ENCODE measurements around the gene ATP1B4.
"Not testable (repeated sequence)": the region's sequence is repeated elsewhere in the genome, so short reads cannot be mapped to it uniquely, and the experiment has no call there.

The ATP1B4 gene

DNA sequence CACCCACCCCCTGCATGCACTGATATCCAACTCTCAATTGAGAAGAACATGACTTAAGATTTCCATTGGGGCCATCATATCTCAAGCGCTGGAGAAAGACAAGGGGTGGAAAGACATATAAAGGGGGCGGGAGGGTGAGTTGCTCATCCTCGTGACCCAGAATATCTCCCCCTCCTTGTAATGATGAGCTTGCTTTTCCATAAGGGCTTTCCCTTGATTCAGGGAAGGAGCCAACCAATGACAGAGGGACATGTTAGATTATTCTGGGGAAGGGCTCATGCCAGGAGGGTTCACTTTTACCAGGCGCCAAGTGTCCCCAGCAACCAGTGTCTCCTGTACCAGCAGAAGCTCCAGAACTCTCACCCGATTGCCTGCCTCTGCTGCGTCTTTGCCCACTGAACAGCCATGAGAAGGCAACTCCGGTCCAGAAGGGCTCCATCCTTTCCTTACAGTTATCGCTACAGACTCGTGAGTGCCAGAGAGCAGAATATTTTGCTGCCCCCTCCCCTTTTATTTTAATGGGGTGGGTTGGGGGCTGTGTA lies at the start of gene ATP1B4:
ATP1B4 (plus strand) TSS at position 326 of the 542 bp plus-strand sequence; CDS start at position 406, 80 bp downstream.
- no peak for DNase-seq (ENCODE audit: extremely low read depth in 1 of 2, low read depth in 1 of 2)

DNA sequence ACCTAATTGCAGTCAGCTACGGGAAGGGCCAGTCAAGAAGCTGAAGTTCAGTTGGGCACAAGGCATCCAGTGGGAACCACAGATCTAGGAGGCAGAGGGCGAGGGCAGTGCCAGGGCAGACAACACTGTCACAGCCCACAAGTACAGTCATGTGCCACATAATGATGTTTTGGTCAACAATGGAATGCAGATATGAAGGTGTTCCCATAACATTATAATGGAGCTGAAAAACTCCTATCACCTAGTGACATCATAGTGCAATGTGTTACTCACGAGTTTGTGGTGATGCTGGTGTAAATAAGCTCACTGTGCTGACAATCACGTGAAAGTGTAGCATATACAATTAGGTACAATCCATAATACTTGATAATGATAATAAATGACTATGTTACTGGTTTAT lies 46.1 kb upstream of the ATP1B4 start:
- no peak for DNase-seq (ENCODE audit: extremely low read depth in 1 of 2, low read depth in 1 of 2)

DNA sequence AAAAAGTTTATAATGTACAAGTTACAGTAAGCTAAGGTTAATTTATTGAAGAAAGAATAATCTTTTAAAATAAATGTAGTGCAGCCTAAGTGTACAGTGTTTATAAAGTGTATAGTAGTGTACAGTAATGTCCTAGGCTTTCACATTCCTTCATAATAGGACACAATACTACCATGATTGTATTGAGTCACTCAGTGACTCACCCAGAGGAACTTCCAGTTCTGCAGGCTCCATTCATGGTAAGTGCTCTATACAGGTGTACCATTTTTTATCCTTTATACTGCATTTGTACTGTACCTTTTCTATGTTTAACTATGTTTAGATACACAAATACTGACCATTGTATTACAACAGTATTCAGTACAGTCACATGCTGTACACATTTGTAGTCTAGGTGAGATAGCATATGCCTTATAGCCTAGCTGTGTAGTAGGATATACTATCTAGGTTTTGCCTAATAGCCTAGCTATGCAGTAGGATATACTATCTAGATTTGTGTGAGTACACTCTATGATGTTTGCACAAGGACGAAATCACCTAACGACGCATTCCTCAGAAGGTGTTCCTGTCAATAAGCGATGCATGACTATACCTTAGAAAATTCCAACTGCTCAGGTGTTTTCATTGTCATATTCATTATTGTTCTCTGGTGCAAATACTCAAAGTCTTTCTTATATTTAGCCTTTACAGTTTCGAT lies 45.2 kb upstream of the ATP1B4 start:
- DNase-seq (ENCODE audit: extremely low read depth in 1 of 2, low read depth in 1 of 2) = no peak

DNA sequence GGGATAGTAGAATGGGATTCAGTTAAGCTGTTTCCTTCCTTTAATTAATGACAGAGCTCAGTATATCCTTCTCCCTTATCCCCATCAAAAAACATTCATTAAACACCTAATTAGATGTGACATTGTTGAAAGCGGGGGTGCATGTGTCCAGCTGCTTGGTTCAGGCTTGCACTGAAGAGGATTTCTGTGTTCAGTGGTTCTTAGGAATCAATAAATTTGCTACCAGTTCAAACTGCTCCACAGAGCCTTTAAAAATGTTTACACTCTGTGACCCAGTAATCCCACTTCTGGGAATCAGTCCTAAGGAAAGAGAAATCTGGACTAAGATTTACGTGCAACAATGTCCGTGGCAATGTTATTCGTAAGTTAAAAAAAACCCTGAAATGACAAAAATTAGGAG lies 43.5 kb upstream of the ATP1B4 start:
- DNase-seq (ENCODE audit: extremely low read depth in 1 of 2, low read depth in 1 of 2) = no peak

DNA sequence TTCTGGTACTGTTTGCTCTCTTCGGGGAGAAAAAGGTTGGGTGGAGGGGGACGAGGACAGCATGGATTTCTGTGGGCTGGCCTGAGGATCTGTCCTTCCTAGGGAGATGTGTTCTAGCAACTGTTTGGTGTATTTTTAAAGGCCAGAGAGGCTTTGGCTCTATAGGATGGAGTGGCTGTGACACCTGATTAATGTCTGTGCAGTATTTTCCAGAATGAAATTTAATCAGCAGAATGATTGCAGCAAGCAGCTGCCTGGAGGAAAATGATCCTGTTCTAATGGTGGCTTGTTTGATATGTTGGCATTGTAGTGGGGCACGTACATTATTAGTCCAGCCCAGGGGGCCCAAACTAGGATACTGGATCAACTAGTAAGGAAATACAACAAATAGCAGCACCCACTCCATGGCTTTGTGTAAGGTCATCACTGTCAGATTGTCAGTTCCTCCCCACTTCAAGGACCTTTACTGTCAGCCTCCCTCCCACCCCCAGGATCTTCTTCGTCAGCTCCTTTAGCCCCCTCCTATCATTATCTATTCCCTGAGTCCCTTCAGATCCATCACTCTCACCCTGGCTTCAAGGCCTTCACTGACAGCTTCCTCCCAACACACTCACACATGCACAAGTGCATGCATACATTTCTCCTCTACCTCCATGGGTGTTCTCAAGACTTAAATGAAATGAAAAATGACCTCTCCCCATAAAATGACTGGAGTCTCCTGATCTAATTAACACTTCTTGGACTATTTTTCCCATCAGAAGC lies 40.2 kb upstream of the ATP1B4 start:
- no peak for DNase-seq (ENCODE audit: extremely low read depth in 1 of 2, low read depth in 1 of 2)

DNA sequence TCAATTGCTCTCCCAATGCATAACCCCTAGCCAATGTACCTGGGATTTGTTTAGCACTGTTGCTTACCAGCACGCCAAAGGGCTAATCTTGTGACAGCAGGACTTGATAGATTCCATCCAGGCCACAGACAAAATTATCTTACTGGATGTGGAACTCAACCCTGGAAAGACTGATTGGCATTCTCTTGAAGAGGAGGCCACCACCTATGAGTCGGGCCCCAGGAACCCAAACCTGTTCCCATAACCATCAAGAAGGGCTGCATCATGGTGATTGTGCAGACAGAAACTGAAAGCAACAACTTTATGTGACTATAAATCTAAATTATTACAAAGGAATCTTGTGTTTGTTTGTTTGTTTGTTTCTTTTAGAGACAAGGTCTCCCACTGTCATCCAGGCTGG lies 30.8 kb upstream of the ATP1B4 start:
- no peak for DNase-seq (ENCODE audit: extremely low read depth in 1 of 2, low read depth in 1 of 2)

DNA sequence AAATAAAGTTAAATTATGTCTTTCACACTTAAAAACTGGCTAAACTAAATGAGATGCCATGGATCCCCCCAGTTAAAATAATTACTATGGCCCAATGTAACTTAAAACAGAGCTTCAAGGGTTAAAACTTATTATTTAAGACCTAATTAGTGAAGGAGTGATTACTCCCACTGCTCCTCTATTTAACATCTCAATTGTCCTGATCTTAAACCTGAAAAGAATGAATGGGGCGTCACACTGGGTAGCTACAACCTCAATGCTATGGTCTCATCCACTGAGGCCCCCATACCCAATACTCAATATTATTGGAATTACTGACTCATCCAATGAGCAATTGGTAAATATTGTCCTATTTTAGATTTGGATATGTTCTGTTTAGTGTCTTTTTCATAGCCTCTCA lies 29.5 kb upstream of the ATP1B4 start:
- DNase-seq (ENCODE audit: extremely low read depth in 1 of 2, low read depth in 1 of 2) = no peak

DNA sequence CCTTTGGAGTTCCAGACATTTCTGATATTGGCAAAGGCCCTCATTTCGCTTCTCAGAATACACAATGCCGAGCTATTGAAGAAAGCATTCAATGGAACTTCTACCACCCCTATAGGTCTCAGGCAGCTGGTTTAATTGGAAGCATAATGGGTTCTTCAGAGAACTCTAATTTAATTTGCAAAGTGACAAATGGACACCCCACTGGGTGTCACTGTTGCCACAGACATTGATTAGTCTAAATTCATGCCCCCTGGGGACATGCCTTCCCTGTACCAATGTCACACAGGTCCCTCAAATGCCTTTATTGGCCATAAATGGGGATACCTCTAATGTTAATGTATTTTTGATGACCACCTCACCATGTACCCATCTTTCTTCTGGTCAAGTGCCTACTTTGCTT lies 27.7 kb upstream of the ATP1B4 start:
- no peak for DNase-seq (ENCODE audit: extremely low read depth in 1 of 2, low read depth in 1 of 2)

DNA sequence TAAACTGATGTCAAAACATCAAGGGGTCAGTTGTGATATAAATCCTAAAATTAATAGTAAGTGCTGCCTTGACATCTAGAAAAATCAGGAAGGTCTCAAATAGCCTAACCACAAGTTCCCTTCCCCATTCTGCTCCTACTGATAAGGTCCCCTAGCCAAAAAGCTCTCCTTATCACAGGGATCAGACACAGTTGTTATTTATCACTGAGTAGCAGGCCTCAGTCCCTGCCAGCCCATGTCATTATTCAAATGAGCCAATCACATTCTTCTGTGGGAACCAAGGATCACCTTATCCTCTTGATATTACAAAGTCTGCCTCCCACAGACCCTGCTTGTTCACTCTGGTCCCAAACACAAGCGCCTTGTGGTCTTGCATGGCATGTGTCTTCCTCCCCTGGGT lies 27.3 kb upstream of the ATP1B4 start:
- DNase-seq (ENCODE audit: extremely low read depth in 1 of 2, low read depth in 1 of 2) = no peak

DNA sequence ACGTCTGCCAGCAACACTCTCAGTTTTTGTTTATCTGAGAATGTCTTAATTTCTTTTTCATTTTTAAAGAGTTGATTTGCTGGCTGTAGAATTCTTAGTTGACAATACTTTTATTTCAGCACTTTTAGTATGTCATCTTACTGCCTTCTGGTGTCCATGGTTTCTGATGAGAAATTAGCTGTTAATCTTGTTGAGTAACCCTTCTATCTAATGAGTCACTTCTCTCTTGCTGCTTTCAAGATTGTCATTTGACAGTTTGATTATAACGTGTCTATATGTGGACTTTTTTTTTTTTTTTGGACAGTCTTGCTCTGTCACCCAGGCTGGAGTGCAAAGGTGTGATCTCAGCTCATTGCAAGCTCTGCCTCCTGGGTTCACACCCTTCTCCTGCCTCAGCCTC lies 26.6 kb upstream of the ATP1B4 start:
- DNase-seq (ENCODE audit: extremely low read depth in 1 of 2, low read depth in 1 of 2) = no peak

DNA sequence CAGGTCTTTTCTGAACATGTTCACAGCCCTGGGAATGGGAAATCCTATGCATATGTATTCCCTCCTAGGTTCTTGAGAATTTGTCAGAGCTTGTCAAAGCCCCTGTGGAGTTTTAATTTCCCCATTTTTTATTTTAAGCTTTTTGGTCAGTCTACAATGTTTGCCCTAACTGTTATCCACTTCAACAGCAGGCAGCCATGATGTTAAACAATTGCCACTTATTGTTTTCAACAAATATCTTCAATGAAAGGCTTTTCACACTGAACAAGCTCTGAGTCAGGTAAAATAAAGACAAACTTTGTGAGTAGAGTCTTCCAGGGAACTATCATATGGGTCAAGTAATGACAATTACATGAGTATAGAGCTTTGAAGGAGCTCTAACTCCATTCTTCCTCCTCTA lies 25.0 kb upstream of the ATP1B4 start:
- no peak for DNase-seq (ENCODE audit: extremely low read depth in 1 of 2, low read depth in 1 of 2)

DNA sequence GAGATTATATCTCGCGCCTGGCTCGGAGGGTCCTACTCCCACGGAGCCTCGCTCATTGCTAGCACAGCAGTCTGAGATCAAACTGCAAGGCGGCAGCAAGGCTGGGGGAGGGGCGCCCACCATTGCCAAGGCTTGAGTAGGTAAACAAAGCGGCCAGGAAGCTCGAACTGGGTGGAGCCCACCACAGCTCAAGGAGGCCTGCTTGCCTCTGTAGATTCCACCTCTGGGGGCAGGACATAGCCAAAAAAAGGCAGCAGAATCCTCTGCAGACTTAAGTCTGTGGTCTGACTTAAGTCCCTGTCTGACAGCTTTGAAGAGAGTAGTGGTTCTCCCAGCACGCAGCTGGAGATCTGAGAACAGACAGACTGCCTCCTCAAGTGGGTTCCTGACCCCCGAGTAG lies 17.3 kb upstream of the ATP1B4 start:
- not testable (repeated sequence) for DNase-seq (ENCODE audit: extremely low read depth in 1 of 2, low read depth in 1 of 2)

DNA sequence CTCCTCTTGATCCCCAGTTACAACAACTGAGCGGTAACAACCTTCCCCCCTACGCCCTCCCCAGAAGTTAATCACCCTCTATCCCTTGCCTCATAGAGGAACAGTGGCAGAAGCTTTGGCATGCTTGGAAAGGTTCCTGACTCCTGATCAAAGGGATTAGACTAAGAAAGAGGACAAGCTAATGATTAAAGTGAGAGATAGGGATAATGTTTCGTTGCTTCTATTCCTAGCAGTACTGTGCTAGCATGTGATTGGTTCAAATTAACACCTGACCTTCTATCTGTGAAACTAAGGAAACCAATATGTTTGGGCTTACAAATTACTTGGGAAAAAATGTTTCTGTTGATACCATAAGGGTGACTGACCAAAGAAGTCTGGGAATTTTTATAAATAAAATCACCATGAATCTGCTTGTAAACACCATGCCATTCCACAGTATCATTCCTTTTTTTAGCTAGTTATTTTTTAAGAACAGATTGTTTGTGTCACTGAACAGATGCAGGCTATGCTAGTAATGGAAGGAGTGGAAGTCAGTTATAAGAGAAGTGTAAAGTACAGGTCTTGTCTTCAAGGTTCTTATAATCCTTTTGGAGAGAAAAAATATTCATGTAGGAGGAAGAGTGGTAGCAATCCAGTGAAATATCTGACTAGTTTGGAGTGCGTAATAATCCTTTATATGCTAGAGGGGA lies 11.3 kb upstream of the ATP1B4 start:
- DNase-seq (ENCODE audit: extremely low read depth in 1 of 2, low read depth in 1 of 2) = no peak

DNA sequence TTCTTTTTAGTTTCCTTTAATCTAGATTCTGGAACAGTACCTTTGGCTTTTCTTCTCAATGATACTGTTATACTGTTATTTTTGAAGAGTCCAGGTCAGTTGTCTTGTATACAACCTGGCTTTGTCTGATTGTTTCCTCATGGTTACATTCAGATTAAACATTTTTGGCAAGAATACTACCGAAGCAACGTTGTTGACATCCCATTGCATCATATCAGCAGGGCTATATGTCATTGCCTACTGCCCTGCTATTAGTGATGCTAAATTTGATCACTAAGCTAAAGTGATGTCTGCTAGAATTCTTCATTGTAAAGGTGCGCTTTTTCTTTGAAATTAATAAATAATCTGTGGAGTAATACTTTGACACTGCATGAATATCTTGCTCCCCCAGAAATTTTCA lies 5.8 kb upstream of the ATP1B4 start:
- DNase-seq (ENCODE audit: extremely low read depth in 1 of 2, low read depth in 1 of 2) = no peak

DNA sequence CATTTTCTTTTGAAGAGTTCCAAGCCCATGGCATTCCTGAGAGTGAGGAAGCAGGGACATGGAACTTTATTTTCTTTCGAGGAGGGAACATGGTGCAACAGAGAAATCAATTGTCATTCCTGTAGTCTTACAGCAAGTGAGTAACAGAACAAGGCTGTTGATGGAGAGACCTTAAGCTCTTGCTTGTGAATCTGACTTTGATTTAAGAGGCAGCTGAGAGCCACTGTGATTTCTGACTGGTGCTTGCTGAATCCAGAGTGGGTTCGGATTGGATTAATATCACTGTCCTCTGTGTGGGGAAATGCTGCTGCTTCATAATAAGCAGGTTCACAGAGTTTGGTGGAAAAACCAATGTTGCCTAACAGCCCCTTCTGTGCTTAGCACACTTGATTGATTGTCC lies 4.7 kb upstream of the ATP1B4 start:
- DNase-seq (ENCODE audit: extremely low read depth in 1 of 2, low read depth in 1 of 2) = no peak

DNA sequence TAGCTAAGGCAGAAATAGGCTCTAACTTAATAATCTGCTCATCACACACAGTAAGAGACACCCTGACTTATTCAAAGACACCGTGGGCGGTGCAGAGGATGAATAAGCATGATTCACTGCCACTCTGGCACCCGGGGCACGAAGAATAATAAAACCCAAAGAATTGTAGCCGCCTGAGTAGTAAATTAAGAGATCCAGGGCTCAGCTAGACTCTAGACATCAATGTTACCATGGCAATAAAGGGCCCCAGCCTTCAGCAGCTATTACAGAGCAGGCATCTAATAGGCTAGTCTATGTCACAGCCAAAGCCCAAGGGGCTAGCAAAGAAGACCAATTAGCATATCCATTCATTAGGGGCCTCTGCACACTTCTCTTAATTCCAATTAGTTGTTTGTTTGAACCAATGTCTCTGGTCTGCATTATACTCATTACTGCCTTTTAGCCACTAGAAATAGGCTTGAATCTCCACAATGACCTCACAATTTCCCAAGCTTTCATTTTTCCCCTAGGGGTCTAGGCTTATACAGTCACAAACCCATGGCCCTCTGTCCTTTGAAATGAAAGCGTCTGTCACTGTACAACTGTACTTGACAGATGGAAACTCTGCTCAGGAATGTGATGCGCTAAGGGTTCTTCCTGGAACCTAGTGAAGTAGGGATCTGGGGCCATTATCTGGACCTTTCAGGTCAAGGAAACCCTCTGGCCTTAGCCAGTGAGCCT lies 3.0 kb upstream of the ATP1B4 start:
- peak in 1 of 2 donors; percentile 35 for DNase-seq (ENCODE audit: extremely low read depth in 1 of 2, low read depth in 1 of 2)

DNA sequence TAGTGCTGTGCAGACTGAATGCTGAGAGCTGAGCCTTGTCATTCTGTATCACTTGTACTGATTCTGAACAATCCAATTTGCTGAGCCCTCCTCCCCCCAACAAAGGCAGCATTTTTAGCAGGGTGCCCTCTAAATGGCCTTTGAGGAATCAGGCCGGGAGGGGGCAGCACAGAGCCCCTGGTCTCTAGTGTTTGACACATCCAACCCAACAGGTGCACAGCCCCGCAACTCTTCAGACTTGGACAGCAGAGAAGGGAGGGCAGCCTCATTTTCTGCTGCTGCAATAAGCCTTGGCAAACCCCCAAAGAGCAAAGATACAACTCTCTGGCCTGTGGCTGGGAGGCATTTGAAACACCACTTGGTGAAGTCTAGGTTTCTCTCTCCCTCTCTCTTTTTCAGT lies 3.4 kb downstream of the ATP1B4 start:
- DNase-seq (ENCODE audit: extremely low read depth in 1 of 2, low read depth in 1 of 2) = peak; percentile 11 to 13

DNA sequence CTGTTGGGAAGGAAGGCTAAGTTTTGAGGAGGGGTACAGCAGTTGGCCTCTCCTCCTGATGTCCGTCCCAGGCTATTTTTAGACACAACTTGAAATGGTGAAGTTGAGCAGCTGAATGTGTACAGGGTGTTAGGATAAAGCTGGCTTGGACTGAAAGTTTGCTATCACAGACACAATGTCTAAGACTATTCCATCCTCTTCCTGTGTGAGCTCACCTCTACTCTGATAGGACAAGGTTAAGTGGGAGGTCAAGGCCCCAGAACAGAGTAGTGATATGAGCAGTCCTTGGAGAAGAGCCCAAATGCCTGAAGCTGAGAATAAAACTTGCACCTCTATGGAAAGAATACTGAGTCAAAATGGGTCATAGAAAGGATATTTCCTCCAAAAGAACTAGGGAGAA lies 4.1 kb downstream of the ATP1B4 start:
- DNase-seq (ENCODE audit: extremely low read depth in 1 of 2, low read depth in 1 of 2) = no peak

DNA sequence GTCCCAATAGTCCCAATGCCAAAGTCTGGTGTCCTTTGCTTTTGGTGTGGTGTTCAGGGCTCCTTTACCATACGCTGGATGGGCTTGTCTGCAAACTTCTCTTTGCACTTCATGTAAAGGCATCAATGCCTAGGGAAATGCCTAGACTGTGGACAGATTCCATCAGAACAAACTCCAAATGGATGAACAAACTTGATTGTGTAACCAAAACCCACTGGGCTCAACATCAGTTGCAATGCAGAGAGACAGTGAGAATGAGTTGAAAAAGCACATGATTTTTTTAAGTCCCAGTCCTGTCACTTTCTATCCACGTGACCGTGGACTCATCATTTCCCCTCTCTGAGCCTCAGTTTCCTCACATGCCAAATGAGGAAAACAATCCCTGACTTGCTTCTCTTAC lies 4.9 kb downstream of the ATP1B4 start:
- DNase-seq (ENCODE audit: extremely low read depth in 1 of 2, low read depth in 1 of 2) = no peak

DNA sequence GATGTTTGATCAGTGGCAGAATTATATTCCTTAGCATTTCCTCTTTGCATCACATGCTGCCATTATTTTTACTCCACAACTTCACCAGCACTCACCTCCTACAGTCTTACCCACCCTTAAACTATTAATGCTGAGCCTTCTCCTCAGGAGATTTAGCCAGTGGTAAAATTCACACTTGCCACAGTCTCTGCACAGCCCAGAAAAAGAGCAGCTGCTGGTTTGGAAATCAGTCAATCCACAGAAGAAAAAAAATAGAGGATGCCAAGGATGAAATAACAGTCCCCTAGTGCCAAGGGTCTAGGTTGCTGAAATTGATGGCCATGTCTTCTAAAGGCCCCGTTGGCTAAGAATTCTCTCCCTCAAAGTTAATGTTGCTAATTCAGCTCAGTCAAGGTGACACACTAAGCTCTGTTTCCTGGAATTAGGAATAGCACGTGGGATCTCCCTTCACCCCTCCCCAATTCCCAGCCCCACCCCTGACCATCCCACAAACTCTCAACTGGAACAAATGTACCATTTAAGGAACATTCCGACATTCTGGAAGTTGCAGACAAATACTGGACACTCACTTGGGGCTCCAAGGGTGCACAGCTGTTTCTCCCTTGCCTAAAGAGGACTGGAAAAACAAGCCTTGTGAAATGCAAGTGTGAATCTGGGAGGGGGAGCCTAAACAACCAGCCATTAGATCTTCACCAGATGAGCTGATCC lies 5.7 kb downstream of the ATP1B4 start:
- DNase-seq (ENCODE audit: extremely low read depth in 1 of 2, low read depth in 1 of 2) = no peak
